ENCODE results near the gene STARD13. TPM values are rescaled to one million over a fixed set of nuclear protein-coding genes. Genes with fewer than 3 reads are reported as not detected.

Gene STARD13
- total RNA-seq, 1 experiment from 2014 or later, result 2.1 TPM

DNA sequence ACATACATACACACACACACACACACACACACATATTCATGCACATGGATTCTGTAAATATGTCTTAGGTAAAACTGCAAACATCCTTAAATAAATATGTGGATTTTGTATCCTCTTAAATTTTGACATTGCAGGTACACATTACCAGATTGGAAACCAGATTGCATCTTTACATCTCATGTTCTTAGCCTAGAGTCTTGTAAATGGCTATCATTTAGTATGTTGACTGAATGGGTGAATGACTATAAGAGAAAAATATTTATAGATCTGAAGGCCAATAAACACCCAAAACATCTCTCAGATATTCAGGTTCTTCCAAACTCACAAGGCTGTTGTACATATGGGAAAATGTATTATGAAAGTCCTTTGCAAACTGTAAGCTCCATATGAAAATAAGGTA, 104.3 kb downstream of the STARD13 start:
- H3K27ac Mint-ChIP-seq, result no peak overlapping the region
- peaks cover 8% of the 10 kb centered on the region; the same call in 1 of the 2 replicates for H3K4me1 ChIP-seq (ENCODE audit: insufficient read depth, low read length)
- no peak overlapping the region for H2BK120ac ChIP-seq (ENCODE audit: low read depth, low read length, poor library complexity, severe bottlenecking)
- H3K27me3 Mint-ChIP-seq (ENCODE audit: low read depth), result peaks cover 83% of the 10 kb centered on the region
- H3K9me3 Mint-ChIP-seq, result no peaks in the 10 kb centered on the region; a peak in 1 of 5 replicates
- H3K4me1 Mint-ChIP-seq, result peaks cover 27 to 32% of the 10 kb centered on the region in 2 experiments
- H3K27ac ChIP-seq (ENCODE audit: insufficient read length, low read depth, low read length), result no peak overlapping the region
- H3K14ac ChIP-seq (ENCODE audit: insufficient read depth, low read length), result no peak overlapping the region
- no peaks in the 10 kb centered on the region for H3K23me2 ChIP-seq (ENCODE audit: insufficient read length, low read depth, low read length, poor library complexity, severe bottlenecking)
- no peak for TF ChIP-seq CTCF (conservative IDR thresholded peaks at IDR 0.05)
- H3K56ac ChIP-seq (ENCODE audit: insufficient read length, low read depth, low read length), result no peak overlapping the region
- H2AFZ ChIP-seq (ENCODE audit: low read length), result no peak overlapping the region
- no peak overlapping the region for H3K4ac ChIP-seq (ENCODE audit: low read depth, low read length)
- H2BK5ac ChIP-seq (ENCODE audit: insufficient read length, low read length), result no peak overlapping the region
- H4K91ac ChIP-seq (ENCODE audit: insufficient read length, low read depth, low read length), result no peak overlapping the region
- no peak overlapping the region for H4K5ac ChIP-seq (ENCODE audit: insufficient read length, low read depth, low read length)
- no peak overlapping the region for H3K4me2 ChIP-seq (ENCODE audit: insufficient read depth, insufficient read length, low read length)
- no peak overlapping the region for H3K9ac ChIP-seq (ENCODE audit: extremely low read depth, insufficient read length, low read length)
- H3K27me3 ChIP-seq (ENCODE audit: insufficient read depth, low read length), result peaks cover 2% of the 10 kb centered on the region; the same call in 1 of the 2 replicates
- H3K36me3 Mint-ChIP-seq (ENCODE audit: insufficient read depth in 1 of 3, low read depth in 3 of 3), result no peaks in the 10 kb centered on the region; a peak in 1 of 7 replicates
- H2BK15ac ChIP-seq (ENCODE audit: low read depth, low read length), result no peak overlapping the region
- DNase-seq, result no peak
- no peak overlapping the region for H2AK5ac ChIP-seq (ENCODE audit: insufficient read length, low read length)
- H3K18ac ChIP-seq (ENCODE audit: insufficient read length, low read depth, low read length), result no peak overlapping the region
- H3K79me1 ChIP-seq (ENCODE audit: insufficient read depth, low read depth, low read length, poor library complexity, severe bottlenecking), result no peaks in the 10 kb centered on the region
- H3K23ac ChIP-seq (ENCODE audit: insufficient read length, low read depth, low read length), result no peak overlapping the region
- no peak overlapping the region for H4K8ac ChIP-seq (replicated peaks; ENCODE audit: insufficient read length, low read depth, low read length)
- H3K4me3 Mint-ChIP-seq, result peak overlapping the region in 1 of 2 experiments; percentile 25; a peak in 1 of 5 replicates
- H4K20me1 ChIP-seq (ENCODE audit: control insufficient read depth, insufficient read depth, insufficient read length), result no peaks in the 10 kb centered on the region
- H3K79me2 ChIP-seq (ENCODE audit: insufficient read depth, low read length), result no peaks in the 10 kb centered on the region
- H3K9me3 ChIP-seq (ENCODE audit: control insufficient read depth, low read depth, low read length), result no peaks in the 10 kb centered on the region
- H2BK20ac ChIP-seq (ENCODE audit: low read depth, low read length, poor library complexity, severe bottlenecking), result no peak overlapping the region
- no peak overlapping the region for H2BK12ac ChIP-seq (ENCODE audit: insufficient read length, low read depth, low read length)
- H3T11ph ChIP-seq (ENCODE audit: low read length), result no peak overlapping the region

All from H9 (cell line).